Suprapubic skin (tissue), 3 donors: ENCODE results near the gene NOS1AP.

ENCODE experiments used
- EP300 ChIP-seq: sonication (generic); formaldehyde crosslinking; IDR thresholded peaks from one replicate; pipeline ENCODE4 v1.6.1; 2017; ENCODE audit warnings: antibody characterized with exemption
- POLR2A ChIP-seq, 2 donors: fragments of 450-650 bp; IDR thresholded peaks; one replicate each; pipeline ENCODE4 v1.6.1; 2017; ENCODE audit warnings: antibody characterized with exemption in 2 of 2, mild to moderate bottlenecking in 2 of 2, moderate library complexity in 2 of 2
- TF ChIP-seq, protein P1 (sequence below), 2 donors: fragments of 200-600 bp in 1 of 2; fragments of 450-650 bp in 1 of 2; sonication (generic) in 1 of 2; IDR thresholded peaks; one replicate each; pipeline ENCODE4 v1.5.1; 2016 to 2019; ENCODE audit warnings: antibody characterized with exemption in 2 of 2, mild to moderate bottlenecking in 1 of 2, moderate library complexity in 1 of 2

GRCh38 chr1:162150112-162150511 is 80.6 kb downstream of the NOS1AP start:
- TF ChIP-seq EP300: no peak
- no peak for TF ChIP-seq POLR2A (IDR thresholded peaks at IDR 0.05)
- TF ChIP-seq, protein P1, sequence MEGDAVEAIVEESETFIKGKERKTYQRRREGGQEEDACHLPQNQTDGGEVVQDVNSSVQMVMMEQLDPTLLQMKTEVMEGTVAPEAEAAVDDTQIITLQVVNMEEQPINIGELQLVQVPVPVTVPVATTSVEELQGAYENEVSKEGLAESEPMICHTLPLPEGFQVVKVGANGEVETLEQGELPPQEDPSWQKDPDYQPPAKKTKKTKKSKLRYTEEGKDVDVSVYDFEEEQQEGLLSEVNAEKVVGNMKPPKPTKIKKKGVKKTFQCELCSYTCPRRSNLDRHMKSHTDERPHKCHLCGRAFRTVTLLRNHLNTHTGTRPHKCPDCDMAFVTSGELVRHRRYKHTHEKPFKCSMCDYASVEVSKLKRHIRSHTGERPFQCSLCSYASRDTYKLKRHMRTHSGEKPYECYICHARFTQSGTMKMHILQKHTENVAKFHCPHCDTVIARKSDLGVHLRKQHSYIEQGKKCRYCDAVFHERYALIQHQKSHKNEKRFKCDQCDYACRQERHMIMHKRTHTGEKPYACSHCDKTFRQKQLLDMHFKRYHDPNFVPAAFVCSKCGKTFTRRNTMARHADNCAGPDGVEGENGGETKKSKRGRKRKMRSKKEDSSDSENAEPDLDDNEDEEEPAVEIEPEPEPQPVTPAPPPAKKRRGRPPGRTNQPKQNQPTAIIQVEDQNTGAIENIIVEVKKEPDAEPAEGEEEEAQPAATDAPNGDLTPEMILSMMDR (IDR thresholded peaks at IDR 0.05): no peak
